GM18861 (cell line): ENCODE results near the gene CARD16.

Experiments used
- ATAC-seq: cut with Tn5 transposase; IDR thresholded peaks from one replicate; pipeline ENCODE4 v1.9.1; 2021; ENCODE audit not compliant: unreplicated experiment

CARD16 gene

DNA sequence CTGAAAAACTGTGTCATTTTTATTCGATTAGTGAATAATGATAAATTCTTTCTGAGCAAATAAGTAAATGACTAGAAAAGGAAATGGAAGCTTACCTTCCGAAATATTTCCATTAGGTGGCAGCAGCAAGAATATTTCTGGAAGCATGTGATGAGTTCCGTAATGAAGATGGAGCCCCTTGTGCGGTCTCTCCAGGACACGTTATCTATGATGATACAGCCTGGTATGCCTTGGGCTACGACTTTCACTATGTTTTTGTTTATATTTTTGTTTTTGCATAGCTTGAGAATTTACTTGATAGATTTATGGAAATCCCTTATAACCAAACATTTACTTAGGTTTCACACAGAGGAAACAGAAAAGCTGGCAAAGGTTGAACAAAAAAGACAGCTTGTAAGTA is 47.8 kb downstream of the CARD16 start:
- no peak for ATAC-seq

DNA sequence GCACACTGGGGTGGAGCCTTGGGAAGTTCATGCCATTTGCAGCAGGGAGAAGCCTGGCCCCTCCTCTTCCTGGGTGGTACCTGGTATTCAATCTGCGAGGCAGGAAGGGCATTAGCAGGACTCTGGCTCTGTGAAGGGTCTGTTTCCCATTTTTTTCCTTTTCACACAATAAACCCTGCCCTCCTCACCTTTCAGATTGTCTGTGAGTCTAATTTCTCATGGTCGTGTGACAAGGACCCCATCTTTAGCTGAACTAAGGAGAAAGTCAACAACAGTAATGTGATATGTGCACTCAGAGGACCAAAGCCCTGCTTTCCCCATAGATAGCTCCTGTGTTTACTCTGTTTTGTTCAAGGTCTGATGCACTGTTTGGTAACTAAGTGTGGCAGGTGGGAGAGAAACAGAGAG is 50.1 kb downstream of the CARD16 start:
- ATAC-seq = no peak

DNA sequence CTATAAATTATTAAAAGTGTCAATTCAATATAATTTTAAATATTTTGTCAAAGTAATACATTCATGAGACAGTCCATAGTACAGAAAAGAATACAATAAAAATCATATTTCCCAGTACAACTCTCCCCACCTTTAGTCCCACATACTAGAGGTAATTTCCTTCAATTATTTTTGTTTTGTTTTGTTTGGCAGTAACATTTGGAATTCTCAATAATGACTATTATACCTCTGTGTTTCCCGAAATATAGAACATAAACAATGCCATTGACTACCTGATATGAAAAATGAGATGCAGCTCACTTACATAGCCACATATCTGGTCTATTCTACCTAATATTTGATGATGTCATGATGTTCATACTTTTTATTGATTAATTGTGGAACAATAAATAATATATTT is 52.4 kb downstream of the CARD16 start:
- no peak for ATAC-seq

DNA sequence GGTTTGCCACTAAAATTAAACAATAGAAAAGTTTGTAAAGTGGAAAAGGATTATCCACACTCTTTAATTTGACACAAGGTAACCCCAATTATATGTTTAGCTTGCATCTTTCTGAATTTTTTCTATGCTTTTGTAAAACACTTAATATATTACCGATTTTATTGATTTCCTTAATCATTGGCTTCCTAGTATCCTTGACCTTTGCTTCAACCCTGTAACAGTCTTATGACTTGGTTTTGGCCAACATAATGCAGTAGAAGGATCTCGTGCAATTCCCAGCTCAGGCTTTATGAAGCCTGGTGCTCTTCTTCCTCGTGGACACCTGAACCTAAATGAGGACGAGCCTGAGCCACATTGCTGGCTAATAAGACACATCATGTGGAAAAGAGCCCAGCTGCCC is 53.1 kb downstream of the CARD16 start:
- no peak for ATAC-seq
